ENCODE data around the gene DENND1A.

The DENND1A gene

GRCh38 chr9:123695386-123695785 is 234.5 kb downstream of the DENND1A start:
- DNase-seq (ENCODE audit: low read depth in 1 of 2, low spot score in 1 of 2), result no peak

- DNase-seq (ENCODE audit: low read depth in 1 of 2, low spot score in 1 of 2), result no peak
Measured at GRCh38 chr9:123691765-123692303, 238.1 kb downstream of the DENND1A start.

GRCh38 chr9:123689701-123690428 is 240.1 kb downstream of the DENND1A start:
- DNase-seq (ENCODE audit: low read depth in 1 of 2, low spot score in 1 of 2), result no peak

- no peak for DNase-seq (ENCODE audit: low read depth in 1 of 2, low spot score in 1 of 2)
Measured at GRCh38 chr9:123687246-123687751, 242.6 kb downstream of the DENND1A start.

- DNase-seq (ENCODE audit: low read depth in 1 of 2, low spot score in 1 of 2), result no peak
Measured at GRCh38 chr9:123686829-123687192, 243.1 kb downstream of the DENND1A start.

GRCh38 chr9:123686131-123686828 is 243.6 kb downstream of the DENND1A start:
- DNase-seq (ENCODE audit: low read depth in 1 of 2, low spot score in 1 of 2), result no peak

- no peak for DNase-seq (ENCODE audit: low read depth in 1 of 2, low spot score in 1 of 2)
Measured at GRCh38 chr9:123685489-123686083, 244.3 kb downstream of the DENND1A start.

- peak in 1 of 2 donors; percentile 7 for DNase-seq (ENCODE audit: low read depth in 1 of 2, low spot score in 1 of 2)
Measured at GRCh38 chr9:123684393-123685149, 245.4 kb downstream of the DENND1A start.

- DNase-seq (ENCODE audit: low read depth in 1 of 2, low spot score in 1 of 2), result no peak
Measured at GRCh38 chr9:123682746-123683145, 247.2 kb downstream of the DENND1A start.

GRCh38 chr9:123680352-123680751 is 249.6 kb downstream of the DENND1A start:
- no peak for DNase-seq (ENCODE audit: low read depth in 1 of 2, low spot score in 1 of 2)

GRCh38 chr9:123679330-123679987 is 250.5 kb downstream of the DENND1A start:
- no peak for DNase-seq (ENCODE audit: low read depth in 1 of 2, low spot score in 1 of 2)

GRCh38 chr9:123678878-123679329 is 251.0 kb downstream of the DENND1A start:
- DNase-seq (ENCODE audit: low read depth in 1 of 2, low spot score in 1 of 2), result no peak

GRCh38 chr9:123678038-123678877 is 251.7 kb downstream of the DENND1A start:
- no peak for DNase-seq (ENCODE audit: low read depth in 1 of 2, low spot score in 1 of 2)

GRCh38 chr9:123676869-123677268 is 253.1 kb downstream of the DENND1A start:
- DNase-seq (ENCODE audit: low read depth in 1 of 2, low spot score in 1 of 2), result no peak

- DNase-seq (ENCODE audit: low read depth in 1 of 2, low spot score in 1 of 2), result no peak
Measured at GRCh38 chr9:123669346-123669745, 260.6 kb downstream of the DENND1A start.

GRCh38 chr9:123663529-123663928 is 266.4 kb downstream of the DENND1A start:
- DNase-seq (ENCODE audit: low read depth in 1 of 2, low spot score in 1 of 2), result no peak

- no peak for DNase-seq (ENCODE audit: low read depth in 1 of 2, low spot score in 1 of 2)
Measured at GRCh38 chr9:123662057-123662776, 267.7 kb downstream of the DENND1A start.

GRCh38 chr9:123660691-123661466 is 269.0 kb downstream of the DENND1A start:
- no peak for DNase-seq (ENCODE audit: low read depth in 1 of 2, low spot score in 1 of 2)

Data from activated CD4-positive, alpha-beta T cell treated with anti-CD3 and anti-CD28 coated beads, Interleukin-2, amount 50 U/mL, for 24 hours (primary cell).